HL-60 (cell line): Measurements from ENCODE around the gene NR2F1.

ENCODE experiments used
- DNase-seq, 2 experiments: peaks; one replicate each; pipeline ENCODE4 v3.0.0-alpha.2; 2010 to 2020; ENCODE audit warnings: low read depth in 1 of 2, low spot score in 1 of 2
- H3K27ac ChIP-seq: fragments of 250-450 bp; sonication (Bioruptor Pico); replicated peaks from 2 replicates; pipeline ENCODE4 v1.5.1; 2020; ENCODE audit warnings: mild to moderate bottlenecking, moderate library complexity
- H3K27me3 ChIP-seq: fragments of 250-450 bp; sonication (Bioruptor Pico); 2 replicates; pipeline ENCODE4 v1.5.1; 2021; ENCODE audit warnings: mild to moderate bottlenecking, moderate library complexity; ENCODE audit not compliant: insufficient read depth, poor library complexity, severe bottlenecking
- H3K4me3 ChIP-seq: replicated peaks from 2 replicates; pipeline ENCODE4 v1.5.1; 2011; ENCODE audit warnings: mild to moderate bottlenecking, control low read depth, low read length; ENCODE audit not compliant: insufficient read depth
- CTCF ChIP-seq: IDR thresholded peaks from one replicate; pipeline ENCODE4 v1.5.1; 2011; ENCODE audit warnings: low read length, control low read depth, inconsistent platforms; ENCODE audit not compliant: insufficient read depth
- GABPA ChIP-seq: IDR thresholded peaks from 2 replicates; pipeline ENCODE4 v1.6.1; 2012; ENCODE audit warnings: low read depth
- POLR2AphosphoS5 ChIP-seq: IDR thresholded peaks from 2 replicates; pipeline ENCODE4 v1.6.1; 2012; ENCODE audit warnings: low read depth
- REST ChIP-seq: IDR thresholded peaks from 2 replicates; pipeline ENCODE4 v1.6.1; 2012; ENCODE audit warnings: low read depth; ENCODE audit not compliant: insufficient replicate concordance
- SPI1 ChIP-seq: IDR thresholded peaks from 2 replicates; pipeline ENCODE4 v1.6.1; 2012; ENCODE audit warnings: low read depth, mild to moderate bottlenecking, borderline replicate concordance

The NR2F1 gene

GRCh38 chr5:93601802-93602155 lies 18.8 kb downstream of the NR2F1 start:
- Histone ChIP-seq H3K4me3 (no peak overlapping the region), H3K27ac (no peak overlapping the region), H3K27me3 (peaks cover 4% of the 10 kb centered on the region)
- no peak for TF ChIP-seq POLR2AphosphoS5
- TF ChIP-seq GABPA, result no peak
- TF ChIP-seq CTCF, result no peak
- no peak for TF ChIP-seq REST
- TF ChIP-seq SPI1, result no peak
- no peak for DNase-seq

GRCh38 chr5:93602241-93603077 lies 19.4 kb downstream of the NR2F1 start:
- Histone ChIP-seq H3K27me3 (peaks cover 6% of the 10 kb centered on the region), H3K27ac (no peak overlapping the region), H3K4me3 (no peak overlapping the region)
- no peak for DNase-seq
- no peak for TF ChIP-seq GABPA
- no peak for TF ChIP-seq SPI1
- TF ChIP-seq REST, result no peak
- TF ChIP-seq CTCF, result no peak
- TF ChIP-seq POLR2AphosphoS5, result no peak

- TF ChIP-seq CTCF, result no peak
- no peak for TF ChIP-seq SPI1
- no peak for TF ChIP-seq REST
- TF ChIP-seq POLR2AphosphoS5, result no peak
- Histone ChIP-seq H3K4me3 (no peak overlapping the region), H3K27ac (no peak overlapping the region), H3K27me3 (peaks cover 6% of the 10 kb centered on the region)
- no peak for DNase-seq
Observed at GRCh38 chr5:93603078-93603792, 20.2 kb downstream of the NR2F1 start.
